Measurements from ENCODE around the gene KCNC1. TPM values are rescaled to one million over a fixed set of nuclear protein-coding genes. Genes with fewer than 3 reads are reported as not detected.

KCNC1 gene
- total and polyA plus RNA-seq, 4 donors = 0.54 TPM; not detected in 3

DNA sequence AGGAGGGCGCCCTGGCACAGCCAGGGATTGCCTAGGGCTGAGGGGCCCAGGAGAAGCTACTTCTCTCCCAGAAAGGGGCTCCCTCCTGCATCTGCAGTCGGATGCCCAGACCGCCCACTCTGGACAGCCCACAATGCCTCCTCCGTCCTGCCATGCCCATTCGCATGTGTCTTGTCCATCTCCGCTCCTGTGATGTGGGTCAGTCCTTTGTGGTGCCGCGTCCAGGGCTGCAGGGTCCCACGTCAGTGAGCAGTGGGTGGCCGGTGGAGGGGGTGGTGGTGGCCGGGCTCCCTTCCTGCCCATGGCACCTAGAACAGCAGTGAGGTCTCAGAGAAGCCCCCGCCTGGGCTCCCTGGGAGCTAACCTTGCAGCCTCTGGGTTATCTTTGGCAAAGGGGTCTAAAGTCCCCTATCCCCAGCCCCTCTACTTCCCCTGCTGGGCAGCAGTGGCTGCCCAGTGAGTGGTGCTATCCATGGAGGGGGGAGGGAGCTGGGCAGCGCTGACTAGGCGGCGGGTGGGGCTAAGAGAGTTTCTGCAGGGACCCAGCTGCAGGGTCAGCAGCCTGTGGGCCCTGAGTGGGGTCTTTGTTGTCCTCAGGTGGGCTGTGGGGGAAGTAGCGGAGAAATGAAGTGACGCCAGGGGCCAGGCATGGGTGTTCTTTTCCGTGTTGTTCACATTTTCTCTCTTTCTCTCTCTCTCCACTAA is 41.1 kb downstream of the KCNC1 start:
- no peaks in the 10 kb centered on the region for H3K27me3 ChIP-seq (ENCODE audit: control insufficient read depth in 4 of 4, insufficient read depth in 4 of 4, low read length in 3 of 4)
- H3K9me3 ChIP-seq (ENCODE audit: control insufficient read depth in 4 of 4, low read length in 3 of 4) = no peaks in the 10 kb centered on the region
- H3K27ac ChIP-seq (ENCODE audit: low read depth in 1 of 2, low read length in 2 of 2) = no peak overlapping the region
- DNase-seq (ENCODE audit: low spot score) = no peak
- peaks cover 0 to 4% (median 3%) of the 10 kb centered on the region in 4 donors for H3K4me1 ChIP-seq (ENCODE audit: control insufficient read depth in 4 of 4, insufficient read depth in 4 of 4, low read length in 3 of 4)
- WGBS = 92% methylated on average over 18 of the region's 18 CpGs
- no peak overlapping the region for H3K4me3 ChIP-seq (ENCODE audit: low read depth in 1 of 3, low read length in 3 of 3)
- H3K9ac ChIP-seq (ENCODE audit: low read depth in 1 of 2, low read length in 2 of 2) = no peak overlapping the region
- TF ChIP-seq RAD21 (IDR thresholded peaks at IDR 0.05) (no peak), EGR1 (IDR thresholded peaks at IDR 0.05; ENCODE audit: low read depth in 2 of 2) (no peak), JUND (IDR thresholded peaks at IDR 0.05) (no peak), FOXA2 (IDR thresholded peaks at IDR 0.05) (no peak), TAF1 (conservative IDR thresholded peaks at IDR 0.05) (no peak), FOXA1 (IDR thresholded peaks at IDR 0.05) (no peak), RXRA (IDR thresholded peaks at IDR 0.05) (no peak), SP1 (IDR thresholded peaks at IDR 0.05) (no peak), YY1 (IDR thresholded peaks at IDR 0.05) (no peak), NR2F2 (IDR thresholded peaks at IDR 0.05) (no peak), HNF4G (IDR thresholded peaks at IDR 0.05) (no peak), HNF4A (conservative IDR thresholded peaks at IDR 0.05) (no peak)
- TF ChIP-seq, protein P1, sequence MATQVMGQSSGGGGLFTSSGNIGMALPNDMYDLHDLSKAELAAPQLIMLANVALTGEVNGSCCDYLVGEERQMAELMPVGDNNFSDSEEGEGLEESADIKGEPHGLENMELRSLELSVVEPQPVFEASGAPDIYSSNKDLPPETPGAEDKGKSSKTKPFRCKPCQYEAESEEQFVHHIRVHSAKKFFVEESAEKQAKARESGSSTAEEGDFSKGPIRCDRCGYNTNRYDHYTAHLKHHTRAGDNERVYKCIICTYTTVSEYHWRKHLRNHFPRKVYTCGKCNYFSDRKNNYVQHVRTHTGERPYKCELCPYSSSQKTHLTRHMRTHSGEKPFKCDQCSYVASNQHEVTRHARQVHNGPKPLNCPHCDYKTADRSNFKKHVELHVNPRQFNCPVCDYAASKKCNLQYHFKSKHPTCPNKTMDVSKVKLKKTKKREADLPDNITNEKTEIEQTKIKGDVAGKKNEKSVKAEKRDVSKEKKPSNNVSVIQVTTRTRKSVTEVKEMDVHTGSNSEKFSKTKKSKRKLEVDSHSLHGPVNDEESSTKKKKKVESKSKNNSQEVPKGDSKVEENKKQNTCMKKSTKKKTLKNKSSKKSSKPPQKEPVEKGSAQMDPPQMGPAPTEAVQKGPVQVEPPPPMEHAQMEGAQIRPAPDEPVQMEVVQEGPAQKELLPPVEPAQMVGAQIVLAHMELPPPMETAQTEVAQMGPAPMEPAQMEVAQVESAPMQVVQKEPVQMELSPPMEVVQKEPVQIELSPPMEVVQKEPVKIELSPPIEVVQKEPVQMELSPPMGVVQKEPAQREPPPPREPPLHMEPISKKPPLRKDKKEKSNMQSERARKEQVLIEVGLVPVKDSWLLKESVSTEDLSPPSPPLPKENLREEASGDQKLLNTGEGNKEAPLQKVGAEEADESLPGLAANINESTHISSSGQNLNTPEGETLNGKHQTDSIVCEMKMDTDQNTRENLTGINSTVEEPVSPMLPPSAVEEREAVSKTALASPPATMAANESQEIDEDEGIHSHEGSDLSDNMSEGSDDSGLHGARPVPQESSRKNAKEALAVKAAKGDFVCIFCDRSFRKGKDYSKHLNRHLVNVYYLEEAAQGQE (IDR thresholded peaks at IDR 0.05) = no peak
- TF ChIP-seq, protein P2, sequence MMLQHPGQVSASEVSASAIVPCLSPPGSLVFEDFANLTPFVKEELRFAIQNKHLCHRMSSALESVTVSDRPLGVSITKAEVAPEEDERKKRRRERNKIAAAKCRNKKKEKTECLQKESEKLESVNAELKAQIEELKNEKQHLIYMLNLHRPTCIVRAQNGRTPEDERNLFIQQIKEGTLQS (IDR thresholded peaks at IDR 0.05) = no peak
- TF ChIP-seq, protein P3, sequence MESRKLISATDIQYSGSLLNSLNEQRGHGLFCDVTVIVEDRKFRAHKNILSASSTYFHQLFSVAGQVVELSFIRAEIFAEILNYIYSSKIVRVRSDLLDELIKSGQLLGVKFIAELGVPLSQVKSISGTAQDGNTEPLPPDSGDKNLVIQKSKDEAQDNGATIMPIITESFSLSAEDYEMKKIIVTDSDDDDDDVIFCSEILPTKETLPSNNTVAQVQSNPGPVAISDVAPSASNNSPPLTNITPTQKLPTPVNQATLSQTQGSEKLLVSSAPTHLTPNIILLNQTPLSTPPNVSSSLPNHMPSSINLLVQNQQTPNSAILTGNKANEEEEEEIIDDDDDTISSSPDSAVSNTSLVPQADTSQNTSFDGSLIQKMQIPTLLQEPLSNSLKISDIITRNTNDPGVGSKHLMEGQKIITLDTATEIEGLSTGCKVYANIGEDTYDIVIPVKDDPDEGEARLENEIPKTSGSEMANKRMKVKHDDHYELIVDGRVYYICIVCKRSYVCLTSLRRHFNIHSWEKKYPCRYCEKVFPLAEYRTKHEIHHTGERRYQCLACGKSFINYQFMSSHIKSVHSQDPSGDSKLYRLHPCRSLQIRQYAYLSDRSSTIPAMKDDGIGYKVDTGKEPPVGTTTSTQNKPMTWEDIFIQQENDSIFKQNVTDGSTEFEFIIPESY (IDR thresholded peaks at IDR 0.05) = no peak
- TF ChIP-seq, protein P4, sequence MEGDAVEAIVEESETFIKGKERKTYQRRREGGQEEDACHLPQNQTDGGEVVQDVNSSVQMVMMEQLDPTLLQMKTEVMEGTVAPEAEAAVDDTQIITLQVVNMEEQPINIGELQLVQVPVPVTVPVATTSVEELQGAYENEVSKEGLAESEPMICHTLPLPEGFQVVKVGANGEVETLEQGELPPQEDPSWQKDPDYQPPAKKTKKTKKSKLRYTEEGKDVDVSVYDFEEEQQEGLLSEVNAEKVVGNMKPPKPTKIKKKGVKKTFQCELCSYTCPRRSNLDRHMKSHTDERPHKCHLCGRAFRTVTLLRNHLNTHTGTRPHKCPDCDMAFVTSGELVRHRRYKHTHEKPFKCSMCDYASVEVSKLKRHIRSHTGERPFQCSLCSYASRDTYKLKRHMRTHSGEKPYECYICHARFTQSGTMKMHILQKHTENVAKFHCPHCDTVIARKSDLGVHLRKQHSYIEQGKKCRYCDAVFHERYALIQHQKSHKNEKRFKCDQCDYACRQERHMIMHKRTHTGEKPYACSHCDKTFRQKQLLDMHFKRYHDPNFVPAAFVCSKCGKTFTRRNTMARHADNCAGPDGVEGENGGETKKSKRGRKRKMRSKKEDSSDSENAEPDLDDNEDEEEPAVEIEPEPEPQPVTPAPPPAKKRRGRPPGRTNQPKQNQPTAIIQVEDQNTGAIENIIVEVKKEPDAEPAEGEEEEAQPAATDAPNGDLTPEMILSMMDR (IDR thresholded peaks at IDR 0.05; ENCODE audit: low read depth, low read length, missing input control) = no peak
- no peaks in the 10 kb centered on the region for H3K36me3 ChIP-seq (ENCODE audit: control insufficient read depth in 4 of 4, insufficient read depth in 3 of 4, low read depth in 1 of 4, low read length in 3 of 4)
